NOMO-1 (cell line): ENCODE data around the gene UBE2E3.

Experiments used
- DNase-seq, 2 experiments: peaks; one replicate each; lab custom pipeline; 2025; ENCODE audit not compliant: unreplicated experiment in 2 of 2; lab: John Stamatoyannopoulos, UW

Gene UBE2E3

DNA sequence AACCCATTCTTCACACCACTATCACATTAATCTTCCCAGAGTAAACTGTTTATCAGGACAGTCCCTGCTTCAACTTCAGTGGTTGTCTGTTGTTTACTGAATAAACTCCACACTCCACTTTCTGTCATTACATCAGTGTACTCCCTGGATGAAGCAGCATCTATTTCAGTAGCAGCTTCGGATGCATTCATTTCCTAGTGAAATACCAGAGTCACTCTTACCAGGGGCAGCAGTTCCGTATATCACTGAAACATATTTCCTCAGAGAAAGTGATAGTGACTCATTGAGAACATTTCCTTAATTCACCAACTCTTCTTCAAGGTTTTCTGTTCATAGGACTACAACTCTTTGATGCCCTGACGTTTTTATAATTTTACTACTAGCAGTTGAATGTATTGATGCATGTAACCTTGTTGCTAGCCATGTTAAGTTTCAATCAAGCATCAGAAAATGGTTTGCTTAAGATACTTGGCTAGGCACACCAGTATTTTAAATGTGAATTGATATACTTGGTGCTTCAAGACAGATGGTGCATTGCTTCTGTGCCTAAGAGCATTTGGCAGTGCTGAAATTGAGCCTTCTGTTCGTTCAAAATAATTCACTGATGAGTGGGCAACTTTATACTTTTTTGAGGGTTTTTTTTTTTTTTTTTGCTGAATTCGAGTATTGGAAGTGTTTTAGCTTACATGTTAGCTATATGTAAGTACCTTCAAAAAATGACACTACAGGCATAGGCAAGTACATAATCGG lies 92.3 kb downstream of the UBE2E3 start:
- peak; percentile 20 to 85 for DNase-seq

GRCh38 chr2:181073896-181074295 lies 93.5 kb downstream of the UBE2E3 start:
- no peak for DNase-seq

- no peak for DNase-seq
Measured at GRCh38 chr2:181074457-181074856, 94.1 kb downstream of the UBE2E3 start.

DNA sequence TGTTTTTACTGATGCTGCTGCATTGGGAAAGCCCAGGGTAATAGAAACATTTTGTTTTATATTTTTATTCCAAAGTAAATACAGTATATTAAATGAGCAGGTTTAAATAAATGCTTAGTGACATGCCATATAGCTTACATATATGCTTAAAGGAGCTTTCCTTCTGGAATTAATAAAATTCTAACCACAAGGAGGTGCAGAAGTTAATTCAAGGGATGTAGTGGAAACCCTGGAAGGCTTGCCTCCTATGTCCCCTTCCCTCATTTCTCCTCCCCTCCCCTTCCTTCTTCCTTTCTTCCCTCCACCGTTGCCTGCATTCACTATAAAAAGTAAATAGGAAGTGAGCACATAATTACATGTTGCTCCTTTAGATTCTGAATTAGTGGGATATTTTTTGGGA lies 96.3 kb downstream of the UBE2E3 start:
- DNase-seq, result no peak

DNA sequence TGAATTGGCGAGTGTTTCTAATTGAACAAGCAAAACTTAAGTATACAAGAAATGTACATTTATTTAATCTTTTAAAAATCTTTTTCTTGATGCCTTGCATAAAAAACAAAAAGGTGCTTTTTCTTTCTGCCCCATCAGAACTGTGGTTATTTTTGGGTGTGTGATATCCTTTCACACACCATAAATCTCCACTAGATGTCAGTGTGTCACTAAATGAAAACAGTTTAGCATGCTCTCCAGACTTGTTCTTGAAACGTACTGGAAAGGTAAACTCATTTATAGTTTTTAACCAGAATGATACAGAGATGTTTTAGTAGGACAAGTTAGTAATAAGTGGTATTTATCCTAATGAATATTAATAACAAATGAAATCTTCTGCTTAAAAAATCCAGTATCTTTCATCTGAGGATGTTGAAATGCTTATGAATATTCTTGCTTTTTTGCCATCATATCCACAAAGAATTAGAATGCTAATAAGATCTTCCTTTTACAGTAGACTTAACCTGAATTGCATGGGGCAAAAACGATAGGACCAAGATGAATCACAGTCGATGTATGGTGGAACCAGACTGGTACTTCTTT lies 96.8 kb downstream of the UBE2E3 start:
- peak; percentile 8 to 83 for DNase-seq

- no peak for DNase-seq
Measured at GRCh38 chr2:181083140-181083539, 102.7 kb downstream of the UBE2E3 start.

- no peak for DNase-seq
Measured at GRCh38 chr2:181085734-181086133, 105.3 kb downstream of the UBE2E3 start.

- peak in 1 of 2 experiments; percentile 4 for DNase-seq
Measured at GRCh38 chr2:181091920-181092319, 111.5 kb downstream of the UBE2E3 start.

DNA sequence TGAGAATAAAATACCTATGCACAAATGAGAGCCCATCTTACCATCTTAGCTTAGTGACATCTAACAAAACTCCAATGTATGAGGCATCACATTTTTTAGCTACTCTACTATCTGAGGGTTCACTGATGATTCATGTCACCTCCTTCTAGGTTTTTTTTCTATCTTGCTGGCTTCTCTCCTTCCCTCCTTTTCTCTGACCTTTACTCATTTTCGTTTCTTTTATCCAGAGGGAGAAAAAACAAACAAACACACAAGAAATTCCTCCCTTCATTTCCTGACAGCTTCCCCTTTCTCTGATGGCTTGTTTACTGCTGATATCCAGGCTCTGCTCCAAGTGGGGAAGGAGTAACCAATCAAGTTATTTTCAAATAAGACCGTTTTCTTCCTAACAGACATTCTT lies 115.1 kb downstream of the UBE2E3 start:
- no peak for DNase-seq

GRCh38 chr2:181103659-181104058 lies 123.3 kb downstream of the UBE2E3 start:
- no peak for DNase-seq

DNA sequence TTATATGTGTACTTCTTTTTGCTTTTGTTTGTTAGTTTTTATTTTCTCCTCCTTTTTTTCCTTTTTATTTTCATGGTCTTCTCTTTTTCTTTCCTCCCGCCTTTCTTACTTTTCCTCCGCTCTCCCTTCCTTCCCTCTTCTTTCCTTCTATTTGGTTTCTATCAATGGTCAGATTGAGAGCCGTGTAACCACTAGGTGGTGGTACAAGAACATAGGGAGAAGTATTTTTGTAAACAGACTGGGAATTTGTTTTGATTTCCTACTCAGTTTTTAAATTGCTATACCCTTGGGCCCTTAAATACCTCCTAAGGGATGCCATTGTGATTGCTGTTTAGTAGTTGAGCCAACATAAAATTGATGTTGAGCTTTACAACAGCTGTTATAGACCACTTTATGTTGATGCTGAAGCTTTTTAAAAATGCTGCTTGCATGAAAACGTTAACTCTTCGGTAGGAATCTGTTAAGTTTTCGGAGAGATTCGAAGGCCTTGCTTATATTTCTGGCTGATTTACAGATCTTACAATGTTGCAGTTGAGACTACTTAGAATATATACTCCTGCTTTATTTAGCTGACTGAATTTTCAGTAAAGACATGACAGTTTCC lies 124.2 kb downstream of the UBE2E3 start:
- peak; percentile 27 to 49 for DNase-seq

DNA sequence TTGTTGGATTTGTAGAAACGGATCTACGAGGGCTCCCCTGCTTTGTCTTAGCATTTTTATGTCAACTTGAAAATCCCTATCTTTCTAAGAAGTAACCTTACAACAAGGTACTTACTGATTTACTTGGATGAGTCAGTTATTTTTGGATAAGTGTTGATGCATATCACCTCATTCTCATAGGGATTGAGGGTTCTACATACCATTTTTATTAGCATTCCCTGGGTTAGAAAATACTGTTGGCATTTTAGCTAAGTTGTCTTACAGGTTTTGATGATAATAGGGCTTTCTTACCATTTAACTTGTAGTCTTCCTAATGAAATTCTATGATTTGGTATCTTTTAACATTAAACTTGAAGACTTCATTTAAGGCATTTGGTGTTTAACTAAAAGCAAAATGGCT lies 125.2 kb downstream of the UBE2E3 start:
- DNase-seq, result no peak

DNA sequence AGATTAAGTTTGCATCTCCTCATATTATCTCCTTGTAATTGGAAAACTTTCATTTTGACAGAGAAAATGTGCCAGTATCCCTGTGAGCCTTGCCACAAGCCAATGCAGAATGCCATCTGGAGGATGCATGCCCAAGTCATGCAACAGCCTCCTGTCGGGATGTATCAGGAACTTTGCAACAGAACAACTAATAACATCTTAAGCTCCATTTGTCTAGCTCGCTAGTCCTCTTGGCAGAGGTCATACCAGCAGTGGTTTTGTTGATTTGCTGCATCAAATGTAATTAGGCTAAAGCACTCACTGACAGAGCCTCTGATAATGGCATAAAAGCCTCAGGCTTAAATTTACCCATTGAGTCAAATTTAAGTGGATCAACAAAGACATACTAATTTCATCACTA lies 125.8 kb downstream of the UBE2E3 start:
- no peak for DNase-seq

DNA sequence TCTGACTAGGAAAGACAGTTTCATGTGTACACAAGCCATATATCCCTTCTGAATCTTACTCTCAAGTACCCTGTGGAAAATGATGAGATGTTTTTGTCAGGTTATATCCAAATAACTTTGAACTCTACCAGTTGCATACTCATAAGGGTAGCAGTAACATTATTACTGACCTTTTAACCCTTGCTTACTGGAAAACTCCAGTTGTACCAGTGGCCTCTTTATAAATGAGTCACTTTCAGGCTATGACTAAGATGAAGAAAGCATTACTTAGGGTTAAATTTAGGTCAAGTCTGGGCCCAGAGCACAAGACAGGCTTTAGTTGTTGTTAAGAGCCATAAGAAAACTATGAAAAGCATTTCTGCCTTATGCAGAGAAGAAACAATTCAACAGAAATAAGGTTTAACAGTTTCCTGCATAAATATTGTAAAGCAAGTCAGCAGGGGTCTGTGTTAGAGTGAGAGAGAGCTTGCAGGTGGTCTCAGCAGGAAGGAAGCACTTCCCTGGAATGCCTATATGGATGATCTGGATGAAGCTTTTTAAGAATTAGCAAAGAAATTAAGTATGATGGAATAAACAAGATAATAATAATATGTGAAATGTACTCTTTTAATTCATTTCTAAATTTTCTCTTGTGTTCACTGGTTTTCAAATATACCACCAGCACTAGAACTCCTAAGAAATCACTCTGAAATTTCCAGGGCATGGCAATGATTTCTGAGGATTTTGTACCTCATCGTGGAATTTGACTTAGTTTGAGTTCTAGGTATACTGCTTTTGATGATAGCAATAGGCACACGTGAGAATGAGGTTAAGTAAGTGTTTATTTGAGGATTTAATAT lies 126.6 kb downstream of the UBE2E3 start:
- DNase-seq, result peak; percentile 67 to 87

GRCh38 chr2:181107628-181107945 lies 127.2 kb downstream of the UBE2E3 start:
- DNase-seq, result no peak

DNA sequence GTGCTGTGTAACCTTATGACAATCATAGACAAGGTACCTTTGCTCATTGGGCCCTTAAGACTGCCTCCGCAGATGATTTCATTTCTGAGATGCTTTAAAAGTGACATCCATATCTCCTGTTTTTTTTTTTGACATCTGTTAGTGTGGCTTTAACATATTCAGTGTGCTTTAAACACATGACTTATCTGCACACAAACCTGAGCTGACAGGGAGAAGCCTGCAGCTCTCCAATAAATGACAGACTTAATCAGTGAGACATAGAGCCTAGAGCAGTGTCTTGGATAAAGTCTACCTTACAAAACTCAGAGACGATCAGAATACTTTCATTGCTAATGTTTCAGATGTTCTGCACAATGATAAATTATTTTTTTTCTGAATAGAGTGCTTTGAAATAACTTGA lies 130.7 kb downstream of the UBE2E3 start:
- no peak for DNase-seq

DNA sequence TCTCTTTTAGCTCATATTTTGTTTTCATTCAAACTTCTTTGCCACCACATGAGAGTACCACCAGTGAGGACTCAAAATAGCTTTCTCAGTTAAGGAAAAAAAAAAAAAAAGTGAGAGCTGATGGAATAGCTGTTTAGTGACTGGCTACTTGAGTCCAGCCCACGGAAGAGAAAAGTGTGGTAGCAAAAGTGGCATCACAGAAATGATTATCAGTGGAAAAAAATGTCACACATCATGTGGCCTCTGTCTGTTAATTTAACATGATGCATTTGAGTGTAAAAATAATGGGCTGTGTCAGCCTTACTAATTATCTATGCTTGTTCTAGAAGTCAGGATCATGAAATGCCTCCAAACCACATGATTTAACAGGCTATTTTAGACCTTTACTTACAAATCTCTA lies 132.5 kb downstream of the UBE2E3 start:
- no peak for DNase-seq
